H9 (cell line): ENCODE measurements around the gene STRA6. TPM values are rescaled to one million over a fixed set of nuclear protein-coding genes. Genes with fewer than 3 reads are reported as not detected.

ENCODE experiments used
- DNase-seq: peaks from one replicate; pipeline ENCODE4 v3.0.0-alpha.2; 2017
- H2AFZ ChIP-seq: one replicate; pipeline ENCODE4 v1.6.1; 2013; ENCODE audit warnings: mild to moderate bottlenecking, low read length, control low read depth, moderate library complexity
- H2AK5ac ChIP-seq: 2 replicates; pipeline ENCODE4 v1.6.1; 2013; ENCODE audit warnings: low read length, control low read depth, mixed read lengths; ENCODE audit not compliant: insufficient read length
- H2BK120ac ChIP-seq: one replicate; pipeline ENCODE4 v1.6.1; 2013; ENCODE audit warnings: low read depth, mild to moderate bottlenecking, low read length, control low read depth, inconsistent platforms; ENCODE audit not compliant: poor library complexity, severe bottlenecking
- H2BK12ac ChIP-seq: 2 replicates; pipeline ENCODE4 v1.6.1; 2013; ENCODE audit warnings: low read length, control low read depth, mixed read lengths, low read depth; ENCODE audit not compliant: insufficient read length
- H2BK15ac ChIP-seq: 2 replicates; pipeline ENCODE4 v1.6.1; 2013; ENCODE audit warnings: low read depth, low read length, control low read depth
- H2BK20ac ChIP-seq: one replicate; pipeline ENCODE4 v1.6.1; 2013; ENCODE audit warnings: low read depth, mild to moderate bottlenecking, low read length, control low read depth, inconsistent platforms; ENCODE audit not compliant: poor library complexity, severe bottlenecking
- H2BK5ac ChIP-seq: 2 replicates; pipeline ENCODE4 v1.6.1; 2013; ENCODE audit warnings: low read length, control low read depth, mixed read lengths; ENCODE audit not compliant: insufficient read length
- H3K14ac ChIP-seq: 2 replicates; pipeline ENCODE4 v1.6.1; 2013; ENCODE audit warnings: low read length, control low read depth; ENCODE audit not compliant: insufficient read depth
- H3K18ac ChIP-seq: 2 replicates; pipeline ENCODE4 v1.6.1; 2013; ENCODE audit warnings: low read depth, mild to moderate bottlenecking, mixed read lengths, low read length, control low read depth; ENCODE audit not compliant: insufficient read length
- H3K23ac ChIP-seq: 2 replicates; pipeline ENCODE4 v1.6.1; 2013; ENCODE audit warnings: low read length, control low read depth, mixed read lengths, low read depth; ENCODE audit not compliant: insufficient read length
- H3K23me2 ChIP-seq: 2 replicates; pipeline ENCODE4 v1.6.1; 2013; ENCODE audit warnings: low read depth, mild to moderate bottlenecking, mixed read lengths, low read length, control low read depth; ENCODE audit not compliant: insufficient read length, poor library complexity, severe bottlenecking
- H3K27ac ChIP-seq: 2 replicates; pipeline ENCODE4 v1.5.1; 2013; ENCODE audit warnings: low read length, control low read depth, mixed read lengths, low read depth; ENCODE audit not compliant: insufficient read length
- H3K27me3 ChIP-seq: 2 replicates; pipeline ENCODE4 v1.6.1; 2013; ENCODE audit warnings: low read length, control low read depth, inconsistent platforms; ENCODE audit not compliant: insufficient read depth
- H3K4ac ChIP-seq: 2 replicates; pipeline ENCODE4 v1.6.1; 2013; ENCODE audit warnings: low read depth, mild to moderate bottlenecking, control low read depth, inconsistent platforms, low read length, moderate library complexity
- H3K4me1 ChIP-seq: 2 replicates; pipeline ENCODE4 v1.6.1; 2013; ENCODE audit warnings: low read length, control low read depth, inconsistent platforms; ENCODE audit not compliant: insufficient read depth
- H3K4me2 ChIP-seq: 2 replicates; pipeline ENCODE4 v1.6.1; 2013; ENCODE audit warnings: low read length, control low read depth, mixed read lengths; ENCODE audit not compliant: insufficient read length, insufficient read depth
- H3K56ac ChIP-seq: 2 replicates; pipeline ENCODE4 v1.6.1; 2013; ENCODE audit warnings: low read depth, mild to moderate bottlenecking, mixed read lengths, low read length, control low read depth; ENCODE audit not compliant: insufficient read length
- H3K79me1 ChIP-seq: 2 replicates; pipeline ENCODE4 v1.6.1; 2013; ENCODE audit warnings: low read depth, mild to moderate bottlenecking, moderate library complexity, low read length, control low read depth, inconsistent platforms; ENCODE audit not compliant: insufficient read depth, poor library complexity, severe bottlenecking
- H3K79me2 ChIP-seq: 2 replicates; pipeline ENCODE4 v1.6.1; 2013; ENCODE audit warnings: low read length, control low read depth, inconsistent platforms; ENCODE audit not compliant: insufficient read depth
- H3K9ac ChIP-seq: 2 replicates; pipeline ENCODE4 v1.6.1; 2013; ENCODE audit warnings: low read length, control low read depth, mixed read lengths; ENCODE audit not compliant: insufficient read length; ENCODE audit errors: extremely low read depth
- H3K9me3 ChIP-seq: one replicate; pipeline ENCODE4 v1.6.1; 2013; ENCODE audit warnings: low read depth, low read length, inconsistent platforms; ENCODE audit not compliant: control insufficient read depth
- H3T11ph ChIP-seq: one replicate; pipeline ENCODE4 v1.6.1; 2013; ENCODE audit warnings: mild to moderate bottlenecking, low read length, control low read depth, inconsistent platforms
- H4K20me1 ChIP-seq: one replicate; pipeline ENCODE4 v1.6.1; 2013; ENCODE audit not compliant: control insufficient read depth, insufficient read length, insufficient read depth
- H4K5ac ChIP-seq: 2 replicates; pipeline ENCODE4 v1.6.1; 2013; ENCODE audit warnings: low read depth, mild to moderate bottlenecking, mixed read lengths, low read length, control low read depth; ENCODE audit not compliant: insufficient read length
- H4K8ac ChIP-seq: replicated peaks from 2 replicates; pipeline ENCODE4 v1.6.1; 2013; ENCODE audit warnings: low read length, control low read depth, mixed read lengths, low read depth; ENCODE audit not compliant: insufficient read length
- H4K91ac ChIP-seq: 2 replicates; pipeline ENCODE4 v1.6.1; 2013; ENCODE audit warnings: low read depth, mild to moderate bottlenecking, moderate library complexity, mixed read lengths, low read length, control low read depth; ENCODE audit not compliant: insufficient read length
- H3K27ac Mint-ChIP-seq, 3 experiments: 2 replicates in 2 of 3; 3 replicates in 1 of 3; pipeline ENCODE4 v1.8.0; 2020 to 2021; ENCODE audit warnings: mixed read lengths in 3 of 3, mild to moderate bottlenecking in 1 of 3, moderate library complexity in 1 of 3
- H3K27me3 Mint-ChIP-seq: 2 replicates; pipeline ENCODE4 v1.8.0; 2021; ENCODE audit warnings: low read depth, mild to moderate bottlenecking, moderate library complexity, mixed read lengths
- H3K36me3 Mint-ChIP-seq, 3 experiments: 2 replicates in 2 of 3; 3 replicates in 1 of 3; pipeline ENCODE4 v1.8.0; 2020 to 2021; ENCODE audit warnings: low read depth in 3 of 3, mixed read lengths in 3 of 3; ENCODE audit not compliant: insufficient read depth in 1 of 3
- H3K4me1 Mint-ChIP-seq, 2 experiments: 2 replicates each; pipeline ENCODE4 v1.8.0; 2020; ENCODE audit warnings: mixed read lengths in 2 of 2
- H3K4me3 Mint-ChIP-seq, 2 experiments: 2 replicates in 1 of 2; 3 replicates in 1 of 2; pipeline ENCODE4 v1.8.0; 2020 to 2021; ENCODE audit warnings: mild to moderate bottlenecking in 2 of 2, mixed read lengths in 2 of 2, moderate library complexity in 1 of 2
- H3K9me3 Mint-ChIP-seq, 2 experiments: 2 replicates in 1 of 2; 3 replicates in 1 of 2; pipeline ENCODE4 v1.8.0; 2020; ENCODE audit warnings: mild to moderate bottlenecking in 2 of 2, mixed read lengths in 2 of 2, moderate library complexity in 1 of 2
- WGBS: extraction: QIAGEN DNeasy Blood & Tissue Kit; methylation state at CpG from one replicate; pipeline ENCODE4 v1.1.7; 2013; ENCODE audit warnings: missing lambda C conversion rate, low lambda C conversion rate, mixed read lengths; ENCODE audit not compliant: insufficient read length; ENCODE audit errors: extremely low coverage; 5-methylcytosine and 5-hydroxymethylcytosine counted together
- total RNA-seq: library from RNA; stranded (reverse); gene quantifications from 2 replicates; pipeline ENCODE4 v1.2.1, GENCODE V29; 2021
- TF ChIP-seq, protein P1 (sequence below): fragments of 200-600 bp; sonication (generic); conservative IDR thresholded peaks from 3 replicates; pipeline ENCODE4 v1.8.0; 2021; ENCODE audit warnings: antibody characterized with exemption, mild to moderate bottlenecking

The STRA6 gene
- total RNA-seq, 1 experiment from 2014 or later, result 12.8 TPM

GRCh38 chr15:74225928-74226327 is 23.3 kb upstream of the STRA6 start:
- no peak overlapping the region for H3K9ac ChIP-seq
- peaks cover 50 to 63% of the 10 kb centered on the region in 2 experiments for H3K4me1 Mint-ChIP-seq
- H3K56ac ChIP-seq, result no peak overlapping the region
- no peak overlapping the region for H2BK5ac ChIP-seq
- no peaks in the 10 kb centered on the region for H3K9me3 ChIP-seq
- no peak overlapping the region for H2BK15ac ChIP-seq
- H3K23ac ChIP-seq, result no peak overlapping the region
- H4K8ac ChIP-seq, result no peak overlapping the region
- H3K4me3 Mint-ChIP-seq, result no peak overlapping the region
- no peak overlapping the region for H2BK120ac ChIP-seq
- H4K20me1 ChIP-seq, result no peaks in the 10 kb centered on the region
- H3K27ac Mint-ChIP-seq, result no peak overlapping the region
- no peak overlapping the region for H3K18ac ChIP-seq
- peaks cover 85% of the 10 kb centered on the region for H3K27me3 Mint-ChIP-seq
- TF ChIP-seq, protein P1, sequence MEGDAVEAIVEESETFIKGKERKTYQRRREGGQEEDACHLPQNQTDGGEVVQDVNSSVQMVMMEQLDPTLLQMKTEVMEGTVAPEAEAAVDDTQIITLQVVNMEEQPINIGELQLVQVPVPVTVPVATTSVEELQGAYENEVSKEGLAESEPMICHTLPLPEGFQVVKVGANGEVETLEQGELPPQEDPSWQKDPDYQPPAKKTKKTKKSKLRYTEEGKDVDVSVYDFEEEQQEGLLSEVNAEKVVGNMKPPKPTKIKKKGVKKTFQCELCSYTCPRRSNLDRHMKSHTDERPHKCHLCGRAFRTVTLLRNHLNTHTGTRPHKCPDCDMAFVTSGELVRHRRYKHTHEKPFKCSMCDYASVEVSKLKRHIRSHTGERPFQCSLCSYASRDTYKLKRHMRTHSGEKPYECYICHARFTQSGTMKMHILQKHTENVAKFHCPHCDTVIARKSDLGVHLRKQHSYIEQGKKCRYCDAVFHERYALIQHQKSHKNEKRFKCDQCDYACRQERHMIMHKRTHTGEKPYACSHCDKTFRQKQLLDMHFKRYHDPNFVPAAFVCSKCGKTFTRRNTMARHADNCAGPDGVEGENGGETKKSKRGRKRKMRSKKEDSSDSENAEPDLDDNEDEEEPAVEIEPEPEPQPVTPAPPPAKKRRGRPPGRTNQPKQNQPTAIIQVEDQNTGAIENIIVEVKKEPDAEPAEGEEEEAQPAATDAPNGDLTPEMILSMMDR, result no peak
- no peaks in the 10 kb centered on the region for H3K79me2 ChIP-seq
- no peak for DNase-seq
- H3K27me3 ChIP-seq, result peaks cover 17% of the 10 kb centered on the region; the same call in 1 of the 2 replicates
- no peak overlapping the region for H3K4me2 ChIP-seq
- H3K36me3 Mint-ChIP-seq, result peaks cover 0 to 2% (median 0%) of the 10 kb centered on the region in 3 experiments; a peak in 1 of 7 replicates
- H2AFZ ChIP-seq, result no peak overlapping the region
- WGBS, result no CpG with 5 or more reads among the region's 5 CpGs
- no peak overlapping the region for H3K4ac ChIP-seq
- no peak overlapping the region for H2AK5ac ChIP-seq
- H2BK20ac ChIP-seq, result no peak overlapping the region
- peaks cover 5% of the 10 kb centered on the region for H3K23me2 ChIP-seq
- peaks cover 0 to 2% of the 10 kb centered on the region in 2 experiments; a peak in 1 of 5 replicates for H3K9me3 Mint-ChIP-seq
- no peaks in the 10 kb centered on the region for H3K79me1 ChIP-seq
- H4K91ac ChIP-seq, result no peak overlapping the region
- H3K27ac ChIP-seq, result no peak overlapping the region
- no peak overlapping the region for H2BK12ac ChIP-seq
- H3K4me1 ChIP-seq, result no peaks in the 10 kb centered on the region
- no peak overlapping the region for H3T11ph ChIP-seq
- H4K5ac ChIP-seq, result no peak overlapping the region
- no peak overlapping the region for H3K14ac ChIP-seq
